Measurements from ENCODE around the gene NFIC.

DNA sequence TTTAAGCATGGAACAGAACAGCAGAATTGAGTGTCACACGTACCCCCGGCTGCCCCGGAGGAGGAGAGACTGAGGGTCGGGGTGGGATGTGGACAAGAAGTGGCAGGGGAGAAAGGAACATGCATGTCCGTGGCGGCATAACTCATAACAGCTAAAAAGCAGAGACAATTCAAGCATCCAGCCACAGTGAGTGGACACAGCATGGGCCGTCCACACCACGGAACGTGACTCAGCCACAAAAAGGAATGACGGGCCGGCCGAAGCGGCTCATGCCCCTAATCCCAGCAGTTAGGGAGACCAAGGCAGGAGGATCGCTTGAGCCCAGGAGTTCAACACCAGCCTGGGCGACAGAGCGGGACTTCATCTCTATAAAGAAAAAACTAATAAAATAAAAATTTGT lies 126.5 kb downstream of the NFIC start:
- TF ChIP-seq RAD21 (IDR thresholded peaks at IDR 0.05; ENCODE audit: low read length), result no peak
- TF ChIP-seq, protein P1, sequence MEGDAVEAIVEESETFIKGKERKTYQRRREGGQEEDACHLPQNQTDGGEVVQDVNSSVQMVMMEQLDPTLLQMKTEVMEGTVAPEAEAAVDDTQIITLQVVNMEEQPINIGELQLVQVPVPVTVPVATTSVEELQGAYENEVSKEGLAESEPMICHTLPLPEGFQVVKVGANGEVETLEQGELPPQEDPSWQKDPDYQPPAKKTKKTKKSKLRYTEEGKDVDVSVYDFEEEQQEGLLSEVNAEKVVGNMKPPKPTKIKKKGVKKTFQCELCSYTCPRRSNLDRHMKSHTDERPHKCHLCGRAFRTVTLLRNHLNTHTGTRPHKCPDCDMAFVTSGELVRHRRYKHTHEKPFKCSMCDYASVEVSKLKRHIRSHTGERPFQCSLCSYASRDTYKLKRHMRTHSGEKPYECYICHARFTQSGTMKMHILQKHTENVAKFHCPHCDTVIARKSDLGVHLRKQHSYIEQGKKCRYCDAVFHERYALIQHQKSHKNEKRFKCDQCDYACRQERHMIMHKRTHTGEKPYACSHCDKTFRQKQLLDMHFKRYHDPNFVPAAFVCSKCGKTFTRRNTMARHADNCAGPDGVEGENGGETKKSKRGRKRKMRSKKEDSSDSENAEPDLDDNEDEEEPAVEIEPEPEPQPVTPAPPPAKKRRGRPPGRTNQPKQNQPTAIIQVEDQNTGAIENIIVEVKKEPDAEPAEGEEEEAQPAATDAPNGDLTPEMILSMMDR (conservative IDR thresholded peaks at IDR 0.05; ENCODE audit: low read depth, low read length), result no peak
- TF ChIP-seq MAZ (IDR thresholded peaks at IDR 0.05; ENCODE audit: borderline replicate concordance, low read depth, low read length), result no peak
- TF ChIP-seq, protein P2, sequence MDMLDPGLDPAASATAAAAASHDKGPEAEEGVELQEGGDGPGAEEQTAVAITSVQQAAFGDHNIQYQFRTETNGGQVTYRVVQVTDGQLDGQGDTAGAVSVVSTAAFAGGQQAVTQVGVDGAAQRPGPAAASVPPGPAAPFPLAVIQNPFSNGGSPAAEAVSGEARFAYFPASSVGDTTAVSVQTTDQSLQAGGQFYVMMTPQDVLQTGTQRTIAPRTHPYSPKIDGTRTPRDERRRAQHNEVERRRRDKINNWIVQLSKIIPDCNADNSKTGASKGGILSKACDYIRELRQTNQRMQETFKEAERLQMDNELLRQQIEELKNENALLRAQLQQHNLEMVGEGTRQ (IDR thresholded peaks at IDR 0.05; ENCODE audit: low read depth, low read length), result no peak
